GM18870 (cell line): ENCODE data around the gene MYO5B.
"Not testable (repeated sequence)": the region's sequence is repeated elsewhere in the genome, so short reads cannot be mapped to it uniquely, and the experiment has no call there.

Experiments
- ATAC-seq: cut with Tn5 transposase; IDR thresholded peaks from one replicate; pipeline ENCODE4 v1.9.1; 2021; ENCODE audit warnings: moderate library complexity; ENCODE audit not compliant: unreplicated experiment

Gene MYO5B

DNA sequence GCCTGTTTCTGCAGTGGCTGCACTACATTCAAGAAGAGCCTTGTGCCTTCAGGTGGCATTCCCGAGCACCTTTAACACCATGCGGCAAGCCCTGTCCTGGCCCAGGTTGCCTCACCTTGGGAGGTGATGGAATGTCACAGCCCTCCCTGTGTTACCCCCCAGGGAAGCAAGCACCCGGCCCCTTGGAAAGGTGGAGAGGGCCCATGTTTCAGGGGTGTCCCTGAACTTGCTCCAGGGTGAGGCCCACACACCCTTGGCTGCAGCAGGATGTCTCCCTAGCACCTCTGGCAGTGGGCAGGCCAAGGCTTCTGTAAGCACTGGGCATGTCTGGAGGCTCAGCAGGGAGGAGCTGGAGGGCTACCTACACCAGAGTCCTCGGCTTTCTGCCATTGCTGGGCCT is 352.3 kb downstream of the MYO5B start:
- no peak for ATAC-seq

GRCh38 chr18:49841236-49842217 is 353.4 kb downstream of the MYO5B start:
- ATAC-seq, result no peak

DNA sequence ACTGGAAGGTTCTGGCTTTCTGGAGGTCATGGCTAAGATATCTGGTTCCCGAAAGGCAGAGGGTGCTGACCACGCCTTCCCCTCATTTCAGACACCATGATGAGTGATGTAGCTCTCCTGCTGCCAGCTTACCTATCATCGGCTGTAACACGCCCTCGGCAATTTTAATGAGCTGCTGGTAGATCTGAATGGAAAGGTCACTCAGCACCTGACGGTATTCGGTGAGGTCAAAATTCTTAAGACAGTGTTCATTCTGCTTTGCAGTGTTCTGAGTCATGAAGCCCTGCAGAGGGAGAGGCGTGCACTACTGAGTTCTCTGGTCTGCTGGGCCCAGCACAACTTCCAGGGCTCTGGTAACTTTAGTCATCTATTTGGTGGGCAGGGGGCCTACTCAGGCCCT is 355.9 kb downstream of the MYO5B start:
- no peak for ATAC-seq

- ATAC-seq, result no peak
These were observed 356.6 kb downstream of the MYO5B start for GRCh38 chr18:49838381-49838780.

DNA sequence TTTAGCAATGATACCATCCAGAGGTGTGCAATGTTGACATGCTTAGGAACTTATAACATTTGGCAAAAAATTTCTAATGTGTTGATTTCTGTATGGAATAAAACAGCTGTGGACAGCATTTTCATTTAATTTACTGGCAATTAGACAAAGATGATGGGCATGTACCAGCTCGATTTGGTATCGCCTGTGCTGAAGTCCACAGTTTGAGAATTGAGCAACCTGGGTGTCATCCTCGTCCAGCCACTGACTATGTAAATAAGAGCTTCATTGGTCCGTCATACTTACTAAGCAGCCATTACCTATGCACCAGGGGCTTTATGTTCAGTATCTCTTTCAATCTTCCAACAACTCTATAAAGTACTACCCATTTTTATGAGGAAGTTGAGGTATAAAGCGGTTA is 357.1 kb downstream of the MYO5B start:
- no peak for ATAC-seq

- not testable (repeated sequence) for ATAC-seq
These were observed 357.6 kb downstream of the MYO5B start for GRCh38 chr18:49837316-49837835.

DNA sequence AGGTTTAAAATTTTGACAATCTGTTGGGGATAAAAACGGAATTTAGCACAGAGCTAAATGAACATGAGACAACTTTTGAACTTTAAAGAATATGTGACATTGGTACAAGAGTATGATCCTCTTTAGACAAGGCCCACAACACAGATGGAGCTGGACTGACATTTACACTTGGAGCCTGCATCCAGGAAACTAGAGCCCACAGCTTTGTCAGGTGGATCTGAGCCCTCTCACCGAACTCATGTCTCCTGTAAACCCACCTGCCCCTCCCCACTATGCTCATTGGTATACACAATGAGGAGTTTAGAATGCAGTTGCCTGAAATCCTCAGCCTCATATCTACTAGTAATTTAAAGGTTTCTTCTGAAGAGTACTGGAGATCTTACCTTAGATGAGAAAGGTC is 359.5 kb downstream of the MYO5B start:
- no peak for ATAC-seq

DNA sequence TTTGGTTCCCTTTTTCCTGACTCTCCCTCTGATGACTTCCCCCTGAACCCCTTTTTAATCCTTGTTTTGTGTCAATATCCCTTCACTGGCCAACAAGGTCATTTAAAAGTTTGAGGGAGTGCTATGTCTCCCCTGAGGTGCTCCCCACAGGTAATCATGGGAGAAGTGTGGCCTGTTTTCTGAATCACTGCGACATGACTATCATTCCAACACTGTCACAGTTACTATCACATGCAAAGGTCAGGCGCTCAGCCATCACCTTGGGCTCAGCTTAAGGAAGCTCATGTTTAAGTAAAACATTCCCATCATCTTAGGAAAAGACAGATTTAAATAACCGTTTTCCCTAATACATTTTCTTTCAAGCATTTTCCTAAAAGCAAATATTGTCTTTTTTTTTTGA is 360.7 kb downstream of the MYO5B start:
- ATAC-seq, result no peak

- ATAC-seq, result no peak
These were observed 361.1 kb downstream of the MYO5B start for GRCh38 chr18:49833814-49834213.

- ATAC-seq, result no peak
These were observed 362.7 kb downstream of the MYO5B start for GRCh38 chr18:49832221-49832647.

DNA sequence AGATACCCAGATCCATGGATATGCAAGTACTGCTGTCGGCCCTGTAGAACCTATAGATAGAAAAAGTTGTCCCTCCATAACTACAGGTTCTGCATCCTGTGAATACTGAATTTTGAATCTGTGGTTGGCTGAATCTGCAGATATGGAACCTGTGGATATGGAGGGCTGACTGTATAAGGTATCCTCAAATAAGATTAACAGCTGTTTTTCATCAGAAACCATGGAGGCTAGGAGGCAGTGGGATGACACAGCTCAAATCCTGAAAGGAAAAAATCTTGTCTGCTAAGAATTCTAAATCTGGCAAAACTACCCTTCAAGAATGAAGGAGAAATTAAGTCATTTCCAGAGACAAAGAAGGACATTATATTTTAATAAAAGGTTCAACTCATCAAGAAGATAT is 367.0 kb downstream of the MYO5B start:
- ATAC-seq, result no peak

DNA sequence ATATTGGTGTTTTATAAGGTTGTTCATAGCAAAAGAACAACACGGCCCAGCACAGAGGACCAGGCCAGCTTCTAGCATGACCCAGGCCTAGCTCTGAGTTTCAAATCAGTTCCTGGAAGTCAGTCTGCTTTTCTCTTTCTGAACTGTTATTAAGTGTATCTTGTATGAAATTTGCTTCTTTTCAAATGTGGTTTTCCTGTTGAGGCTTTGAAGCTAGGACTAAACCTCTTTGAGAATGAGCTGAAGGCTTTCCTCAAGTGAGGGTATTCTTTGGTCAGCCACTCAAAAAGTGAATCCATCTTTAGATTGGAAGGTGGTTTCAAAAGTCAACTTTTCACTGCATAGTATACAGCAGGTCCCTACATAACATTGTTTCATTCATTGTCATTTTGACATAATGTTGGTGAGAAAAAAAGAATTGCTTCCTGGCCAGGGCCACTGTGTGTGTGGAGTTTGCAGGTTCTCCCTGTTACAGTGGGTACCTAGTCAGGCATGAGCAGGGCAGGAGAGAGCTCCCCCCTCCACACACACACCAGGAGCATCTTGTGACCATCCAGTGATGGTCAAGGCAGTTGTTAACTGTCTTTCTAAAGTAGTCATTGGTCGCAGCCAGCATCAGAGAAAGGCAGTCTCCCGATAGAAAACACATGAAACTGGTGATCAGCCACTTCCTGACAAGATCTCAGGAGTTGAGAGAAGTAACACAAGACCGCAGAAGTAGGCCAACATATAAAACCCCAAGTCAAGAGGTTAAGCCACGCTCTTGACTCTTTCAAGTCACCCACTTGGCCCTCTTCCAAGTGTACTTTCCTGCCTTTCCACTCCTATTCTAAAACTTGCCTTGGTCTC is 374.9 kb downstream of the MYO5B start:
- no peak for ATAC-seq

- no peak for ATAC-seq
These were observed 375.8 kb downstream of the MYO5B start for GRCh38 chr18:49819071-49819662.

GRCh38 chr18:49817947-49818346 is 377.0 kb downstream of the MYO5B start:
- no peak for ATAC-seq

DNA sequence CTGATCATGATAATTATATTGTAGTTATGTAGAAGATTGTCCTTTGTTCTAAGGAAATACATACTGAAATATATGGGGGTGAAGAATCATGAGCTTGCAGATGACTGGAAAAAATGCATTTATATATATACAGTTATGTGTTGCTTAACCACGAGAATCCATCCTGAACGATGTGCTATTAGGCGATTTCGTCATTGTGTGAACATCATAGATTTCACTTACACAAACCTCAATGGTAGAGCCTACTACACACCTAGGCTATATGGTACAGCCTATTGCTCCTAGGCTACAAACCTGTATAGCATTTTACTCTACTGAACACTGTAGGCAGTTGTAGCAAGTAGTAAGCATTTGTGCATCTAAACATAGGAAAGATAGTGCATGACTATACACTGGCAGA is 379.0 kb downstream of the MYO5B start:
- no peak for ATAC-seq

GRCh38 chr18:49814147-49814499 is 380.8 kb downstream of the MYO5B start:
- peak; percentile 24 for ATAC-seq

GRCh38 chr18:49813319-49814146 is 381.4 kb downstream of the MYO5B start, which contains the start of gene ACAA2:
Gene ACAA2 (minus strand): TSS chr18:49813533. CDS start chr18:49813484, 49 bp downstream.
- peak; percentile 67 for ATAC-seq

DNA sequence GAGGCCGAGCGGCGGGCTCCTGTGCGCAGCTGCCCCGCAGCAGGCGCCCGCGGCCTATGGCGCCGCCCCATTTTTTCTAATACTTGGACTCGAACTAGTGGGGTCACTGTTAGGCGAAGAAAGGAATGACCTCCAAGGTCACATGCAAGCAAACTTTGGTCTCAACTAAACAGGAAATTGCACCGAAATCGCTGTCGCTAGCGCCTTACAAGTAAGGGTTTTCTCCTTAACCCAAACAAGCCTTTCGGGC is 382.0 kb downstream of the MYO5B start:
- peak; percentile 21 for ATAC-seq

- ATAC-seq, result no peak
These were observed 382.5 kb downstream of the MYO5B start for GRCh38 chr18:49812286-49813068.
